GM18951 (cell line): Measurements from ENCODE around the gene ALDH1A1.

ENCODE experiments used
- POLR2A ChIP-seq: IDR thresholded peaks from 4 replicates; pipeline ENCODE4 v1.6.1; 2011; ENCODE audit warnings: mild to moderate bottlenecking; ENCODE audit not compliant: insufficient read length, insufficient read depth; ENCODE audit errors: extremely low read depth
- in situ Hi-C: fragments of 300-500 bp; cut with MboI; formaldehyde crosslinking; loops from one replicate; pipeline ENCODE4 v1.12.0; 2022; ENCODE audit warnings: low sequenced_read_pairs, mixed read lengths, inconsistent platforms; ENCODE audit not compliant: unreplicated experiment

ALDH1A1 gene

GRCh38 chr9:72926506-72926905 lies 26.3 kb downstream of the ALDH1A1 start:
- TF ChIP-seq POLR2A = no peak
- in situ Hi-C loops = no loop called here

- in situ Hi-C loops = no loop called here
- no peak for TF ChIP-seq POLR2A
Measured at GRCh38 chr9:72925891-72926290, 27.0 kb downstream of the ALDH1A1 start.

GRCh38 chr9:72925126-72925789 lies 27.6 kb downstream of the ALDH1A1 start:
- in situ Hi-C loops = no loop called here
- no peak for TF ChIP-seq POLR2A

DNA sequence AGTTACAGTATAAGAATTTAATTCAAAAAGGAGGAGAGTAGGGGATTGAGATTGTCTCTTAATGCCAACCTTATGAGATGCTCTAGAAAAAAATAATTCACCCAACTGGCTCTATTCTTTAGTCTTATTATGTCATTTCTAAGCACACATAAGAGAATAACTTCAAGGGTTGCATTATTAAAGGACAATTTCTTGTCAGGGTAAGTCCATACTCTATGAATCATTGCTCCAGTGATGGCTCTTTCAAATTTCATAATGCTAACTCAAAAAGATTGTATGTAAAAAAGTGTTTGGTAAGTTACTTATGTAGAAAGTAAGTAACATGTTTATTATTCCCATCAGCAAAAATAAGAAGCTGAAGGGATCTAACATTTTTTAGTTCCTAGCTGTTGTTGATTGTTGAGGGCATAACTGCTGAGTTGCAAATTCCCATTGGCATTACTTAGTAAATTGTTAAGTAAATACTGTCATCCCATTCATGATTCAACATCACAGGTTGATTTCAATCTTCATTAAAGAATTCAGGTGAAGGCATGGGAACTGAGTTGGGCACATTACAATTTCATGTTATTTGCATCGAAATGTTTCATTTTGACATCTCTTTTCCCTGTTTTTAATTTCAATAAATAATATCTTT lies 28.6 kb downstream of the ALDH1A1 start:
- no peak for TF ChIP-seq POLR2A
- in situ Hi-C loops = no loop called here

GRCh38 chr9:72923077-72923476 lies 29.8 kb downstream of the ALDH1A1 start:
- no peak for TF ChIP-seq POLR2A
- in situ Hi-C loops = no loop called here

DNA sequence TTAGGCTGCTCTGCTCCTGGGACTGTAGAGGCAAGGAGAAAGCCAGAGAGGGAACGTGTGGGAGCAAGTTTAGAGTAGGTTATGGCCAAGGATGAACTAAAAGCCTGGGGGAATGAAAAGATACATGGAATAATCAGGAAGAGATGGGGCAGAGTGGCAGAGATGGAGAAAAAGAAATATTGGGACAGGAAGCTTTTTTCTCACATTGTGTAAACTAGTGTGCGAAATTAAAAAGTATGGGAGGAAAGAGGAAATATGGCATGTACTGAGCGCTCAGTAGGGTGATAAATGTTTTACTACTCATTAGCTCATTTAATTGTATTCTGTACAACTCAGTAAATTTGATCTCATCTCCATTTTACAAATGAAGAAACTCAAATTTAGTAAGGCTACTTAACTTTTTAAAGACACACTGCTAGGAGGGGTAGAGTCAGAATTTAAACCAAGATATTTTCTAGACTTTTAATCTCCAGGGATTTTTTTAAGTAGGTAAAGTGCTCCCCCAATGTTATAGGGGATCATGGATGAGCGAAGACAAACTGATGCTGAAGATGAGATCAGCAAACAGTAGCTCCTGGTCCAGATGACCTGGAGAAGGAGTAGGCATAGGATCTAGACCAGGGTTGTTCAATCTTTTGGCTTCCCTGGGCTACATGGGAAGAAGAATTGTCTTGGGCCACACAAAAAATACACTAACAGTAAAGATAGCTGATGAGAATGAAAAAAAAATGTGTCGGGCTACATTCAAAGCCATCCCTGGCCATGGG lies 30.8 kb downstream of the ALDH1A1 start:
- in situ Hi-C loops = no loop called here
- no peak for TF ChIP-seq POLR2A

DNA sequence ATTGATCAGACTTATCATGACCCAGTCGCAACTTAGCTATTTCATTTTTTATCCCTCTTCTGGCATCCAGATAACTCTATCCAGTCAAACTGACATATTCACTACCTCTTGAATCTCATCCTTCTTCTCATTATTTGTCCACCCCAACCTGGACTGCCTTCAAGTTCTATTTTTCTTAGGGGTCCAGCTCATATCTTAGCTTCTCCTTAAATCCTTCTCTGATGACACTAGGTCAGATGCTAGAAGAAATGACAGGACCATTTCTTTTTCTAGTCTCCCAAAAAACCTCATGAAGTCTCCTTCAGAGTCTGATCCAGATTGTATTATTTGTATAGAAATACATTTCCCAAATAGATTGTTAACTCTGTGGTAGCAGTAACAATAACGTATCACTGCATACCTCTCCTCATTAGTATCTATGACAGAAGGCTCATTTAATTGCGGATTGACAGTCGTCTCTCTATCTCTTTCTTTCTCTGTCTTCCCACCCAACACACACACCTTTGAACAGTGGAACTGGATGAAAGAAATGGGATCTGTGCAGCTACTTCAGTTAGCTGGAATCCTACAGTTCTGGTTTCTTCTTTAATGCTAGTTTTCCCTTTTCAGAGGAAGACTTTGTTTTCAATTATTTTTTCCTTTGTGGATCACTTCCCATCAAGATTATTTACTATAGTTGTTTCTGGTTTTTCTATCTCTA lies 33.5 kb downstream of the ALDH1A1 start:
- TF ChIP-seq POLR2A = no peak
- in situ Hi-C loops = no loop called here

- no peak for TF ChIP-seq POLR2A
- in situ Hi-C loops = no loop called here
Measured at GRCh38 chr9:72917892-72918509, 34.9 kb downstream of the ALDH1A1 start.

- in situ Hi-C loops = no loop called here
- TF ChIP-seq POLR2A = no peak
Measured at GRCh38 chr9:72915659-72916058, 37.2 kb downstream of the ALDH1A1 start.

DNA sequence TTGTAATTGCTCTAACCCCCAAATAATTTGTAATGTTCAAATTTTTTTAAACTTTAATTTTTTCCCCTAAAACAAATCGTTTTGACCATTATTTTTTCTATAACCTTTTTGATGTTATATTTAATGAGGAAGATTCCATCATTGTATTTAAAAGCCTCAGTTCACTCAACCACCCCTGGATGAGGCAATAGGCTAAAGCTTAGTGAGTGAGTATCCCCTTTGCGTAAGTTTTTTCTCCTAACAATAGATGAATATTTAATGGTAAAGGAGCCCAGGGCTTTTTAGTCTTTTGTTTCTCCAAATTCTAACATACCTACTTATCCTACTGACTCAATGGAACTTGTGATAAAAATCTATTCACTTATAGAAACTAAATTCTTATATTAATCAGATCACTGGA lies 38.1 kb downstream of the ALDH1A1 start:
- in situ Hi-C loops = no loop called here
- TF ChIP-seq POLR2A = no peak

GRCh38 chr9:72913382-72914009 lies 39.4 kb downstream of the ALDH1A1 start:
- in situ Hi-C loops = no loop called here

More at GRCh38 chr9:72913382-72914009, 39.4 kb downstream of the ALDH1A1 start:
- TF ChIP-seq POLR2A = no peak
